ENCODE measurements around the gene GNG13. TPM values are rescaled to one million over a fixed set of nuclear protein-coding genes. Genes with fewer than 3 reads are reported as not detected.
"Not testable (repeated sequence)": the region's sequence is repeated elsewhere in the genome, so short reads cannot be mapped to it uniquely, and the experiment has no call there.

Gene GNG13
- total and polyA plus RNA-seq, 9 donors, result 0.20 TPM; not detected in 8

- Histone ChIP-seq H3K4me3 (ENCODE audit: low read length) (no peak overlapping the region), H3K27me3 (ENCODE audit: control insufficient read depth, insufficient read depth, low read length) (peaks cover 5% of the 10 kb centered on the region), H3K36me3 (ENCODE audit: control insufficient read depth, insufficient read depth, low read length) (no peaks in the 10 kb centered on the region), H3K4me1 (ENCODE audit: control insufficient read depth, insufficient read depth, low read length) (peaks cover 39% of the 10 kb centered on the region), H3K27ac (ENCODE audit: low read length) (peak overlapping the region; percentile 31), H3K9me3 (replicated peaks; ENCODE audit: control insufficient read depth, low read depth, low read length) (peaks cover under 1% of the 10 kb centered on the region)
- DNase-seq, result peak; percentile 91
- WGBS (ENCODE audit: insufficient coverage), result 38% methylated on average over 19 of the region's 19 CpGs
Measured at GRCh38 chr16:842061-842476, 41.5 kb upstream of the GNG13 start.

DNA sequence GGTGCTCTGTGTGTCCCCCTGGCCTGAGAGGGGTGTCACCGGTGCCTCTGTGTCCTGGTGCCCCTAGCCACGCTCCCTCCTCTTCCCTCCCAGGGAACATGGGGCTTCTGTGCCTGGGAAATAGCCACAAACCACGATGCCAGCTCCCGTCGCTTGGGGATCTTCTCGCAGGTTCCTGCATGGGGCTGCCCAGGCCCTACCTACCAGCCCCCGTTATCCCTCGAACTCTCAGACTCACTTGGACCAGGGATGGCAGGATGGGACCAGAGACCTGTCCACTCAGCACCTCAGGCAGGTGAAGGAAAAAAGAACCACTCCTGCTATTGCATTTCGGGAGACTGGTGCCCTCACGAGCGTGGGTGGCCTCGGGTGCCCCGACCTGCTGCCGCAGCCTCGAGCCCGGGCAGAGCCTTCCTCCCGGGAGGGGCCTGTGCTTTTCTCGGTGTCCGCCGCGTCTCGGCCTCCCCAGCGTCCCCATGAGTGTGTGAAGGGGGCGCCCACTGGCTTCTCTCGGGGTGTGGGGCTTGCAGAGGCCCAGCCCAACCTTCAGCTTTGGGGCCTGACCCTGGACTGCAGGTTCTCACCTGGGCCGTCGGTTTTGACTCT, 41.0 kb upstream of the GNG13 start:
- no peak for DNase-seq
- H3K4me1 ChIP-seq (ENCODE audit: control insufficient read depth, insufficient read depth, low read length), result peaks cover 39% of the 10 kb centered on the region
- H3K36me3 ChIP-seq (ENCODE audit: control insufficient read depth, insufficient read depth, low read length), result no peaks in the 10 kb centered on the region
- no peak overlapping the region for H3K4me3 ChIP-seq (ENCODE audit: low read length)
- peaks cover 5% of the 10 kb centered on the region for H3K9me3 ChIP-seq (replicated peaks; ENCODE audit: control insufficient read depth, low read depth, low read length)
- peaks cover 5% of the 10 kb centered on the region for H3K27me3 ChIP-seq (ENCODE audit: control insufficient read depth, insufficient read depth, low read length)
- no peak overlapping the region for H3K27ac ChIP-seq (ENCODE audit: low read length)
- 79% methylated on average over 20 of the region's 27 CpGs for WGBS (ENCODE audit: insufficient coverage)

DNA sequence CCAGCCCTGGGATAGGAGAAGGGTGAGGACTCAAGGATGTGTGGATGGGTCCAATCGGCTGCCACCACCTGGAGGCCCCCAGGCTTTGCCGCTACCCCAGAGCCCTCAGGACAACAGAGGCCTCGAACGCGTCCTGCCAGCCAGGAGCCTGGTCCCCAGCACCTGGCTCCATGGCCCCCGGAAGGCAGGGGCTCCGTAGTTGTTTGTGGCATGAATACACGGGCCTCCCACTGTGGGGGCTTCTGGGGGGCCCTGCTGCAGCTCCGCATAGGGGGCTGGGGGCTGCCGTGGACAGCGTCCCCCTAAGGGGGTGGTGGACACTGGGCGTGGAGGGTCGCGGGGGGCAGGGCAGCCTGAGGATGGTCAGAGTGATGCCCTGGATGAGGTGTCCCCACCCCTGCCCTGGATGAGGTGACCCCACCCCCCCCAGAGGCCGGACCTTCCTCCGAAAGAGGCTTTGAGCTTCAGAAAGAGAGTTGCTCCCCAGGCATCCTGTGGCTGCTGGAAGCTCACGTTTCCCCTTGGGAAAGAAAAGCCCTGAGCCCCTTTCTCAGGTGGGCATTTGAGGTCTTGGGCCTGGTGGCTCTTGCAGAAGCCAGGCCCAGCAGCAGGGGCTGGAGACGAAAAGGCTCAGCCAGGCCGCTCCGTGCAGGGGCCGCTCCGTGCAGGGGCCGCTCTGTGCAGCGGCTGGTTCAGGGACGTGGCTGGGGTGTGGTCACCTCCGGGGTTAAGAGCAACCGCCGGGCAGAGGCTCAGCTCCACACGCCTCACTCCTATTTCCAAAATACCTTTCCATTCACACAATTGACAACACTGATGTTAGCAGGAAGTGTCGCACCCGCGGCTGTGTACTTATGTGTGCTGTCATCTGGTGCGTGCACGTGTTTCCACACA, 40.3 kb upstream of the GNG13 start:
- H3K27me3 ChIP-seq (ENCODE audit: control insufficient read depth, insufficient read depth, low read length), result peaks cover 5% of the 10 kb centered on the region
- no peak for DNase-seq

DNA sequence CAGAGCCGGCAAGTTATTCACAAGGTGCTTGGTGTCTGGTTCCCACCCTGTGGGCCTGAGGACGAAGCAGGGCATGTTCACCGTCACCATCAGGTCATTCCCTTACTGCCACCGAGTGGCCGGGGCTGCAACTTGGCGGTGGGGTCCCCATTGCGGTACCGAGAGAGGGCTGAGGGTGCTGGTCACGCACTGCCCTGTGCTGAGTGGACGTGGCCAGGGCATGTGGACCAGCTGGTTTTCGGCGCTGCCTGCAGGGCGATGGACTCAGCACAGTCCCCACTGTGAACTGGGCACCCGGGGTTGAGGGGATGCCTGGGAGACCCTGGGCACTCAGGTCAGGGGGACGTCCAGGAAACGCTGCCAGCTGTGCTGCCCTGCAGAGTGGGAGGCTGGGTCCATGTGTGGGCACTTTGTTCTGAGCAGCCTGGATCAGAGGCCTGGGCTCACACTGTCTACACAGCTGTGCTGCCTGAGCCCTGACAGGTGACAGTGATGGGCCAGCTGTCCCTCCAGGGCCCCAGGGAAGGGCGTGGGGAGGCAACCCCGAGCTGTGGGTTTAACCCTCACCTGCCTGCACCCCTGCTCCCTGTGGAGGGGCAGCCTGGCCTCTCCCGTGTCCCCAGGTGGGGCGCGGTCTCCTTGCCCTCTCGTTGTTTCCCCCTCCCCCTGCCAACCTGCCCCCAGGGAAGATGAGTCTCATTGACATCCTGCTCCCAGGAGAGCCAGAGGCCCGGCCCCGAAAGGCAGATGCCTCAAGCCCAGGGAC, 39.3 kb upstream of the GNG13 start:
- WGBS (ENCODE audit: insufficient coverage), result 67% methylated on average over 23 of the region's 24 CpGs
- DNase-seq, result peak; percentile 62

More for the DNA sequence above, 40.3 kb upstream of the GNG13 start:
- 61% methylated on average over 21 of the region's 34 CpGs for WGBS (ENCODE audit: insufficient coverage)
- Histone ChIP-seq H3K27ac (ENCODE audit: low read length) (no peak overlapping the region), H3K36me3 (ENCODE audit: control insufficient read depth, insufficient read depth, low read length) (no peaks in the 10 kb centered on the region), H3K4me1 (ENCODE audit: control insufficient read depth, insufficient read depth, low read length) (peaks cover 39% of the 10 kb centered on the region), H3K9me3 (replicated peaks; ENCODE audit: control insufficient read depth, low read depth, low read length) (peaks cover 12% of the 10 kb centered on the region), H3K4me3 (ENCODE audit: low read length) (no peak overlapping the region)

GRCh38 chr16:838741-839140, 38.2 kb upstream of the GNG13 start:
- DNase-seq, result no peak
- Histone ChIP-seq H3K27me3 (ENCODE audit: control insufficient read depth, insufficient read depth, low read length) (no peaks in the 10 kb centered on the region), H3K9me3 (replicated peaks; ENCODE audit: control insufficient read depth, low read depth, low read length) (peaks cover 23% of the 10 kb centered on the region), H3K4me1 (ENCODE audit: control insufficient read depth, insufficient read depth, low read length) (peaks cover 39% of the 10 kb centered on the region), H3K36me3 (ENCODE audit: control insufficient read depth, insufficient read depth, low read length) (no peaks in the 10 kb centered on the region), H3K27ac (ENCODE audit: low read length) (no peak overlapping the region), H3K4me3 (ENCODE audit: low read length) (no peak overlapping the region)
- WGBS (ENCODE audit: insufficient coverage), result 78% methylated on average over 14 of the region's 14 CpGs

More for the DNA sequence above, 39.3 kb upstream of the GNG13 start:
- H3K4me1 ChIP-seq (ENCODE audit: control insufficient read depth, insufficient read depth, low read length), result peaks cover 39% of the 10 kb centered on the region
- H3K9me3 ChIP-seq (replicated peaks; ENCODE audit: control insufficient read depth, low read depth, low read length), result peaks cover 18% of the 10 kb centered on the region
- no peak overlapping the region for H3K4me3 ChIP-seq (ENCODE audit: low read length)
- no peaks in the 10 kb centered on the region for H3K27me3 ChIP-seq (ENCODE audit: control insufficient read depth, insufficient read depth, low read length)
- H3K36me3 ChIP-seq (ENCODE audit: control insufficient read depth, insufficient read depth, low read length), result no peaks in the 10 kb centered on the region
- no peak overlapping the region for H3K27ac ChIP-seq (ENCODE audit: low read length)

DNA sequence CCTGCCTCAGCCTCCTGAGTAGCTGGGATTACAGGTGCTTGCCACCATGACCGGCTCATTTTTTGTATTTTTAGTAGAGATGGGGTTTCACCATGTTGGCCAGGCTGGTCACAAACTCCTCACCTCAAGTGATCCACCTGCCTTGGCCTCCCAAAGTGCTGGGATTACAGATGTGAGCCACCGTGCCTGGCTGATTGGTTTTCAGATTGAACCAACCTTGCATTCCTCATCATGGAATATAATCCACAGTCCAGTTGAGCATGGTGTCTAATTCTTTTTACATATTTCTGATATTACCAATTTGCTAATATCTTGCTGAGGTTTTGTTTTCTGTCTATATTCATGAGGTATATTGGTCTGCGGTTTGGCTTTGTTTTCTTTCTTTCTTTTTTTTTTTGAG, 36.3 kb upstream of the GNG13 start:
- H3K27ac ChIP-seq (ENCODE audit: low read length); H3K4me3 ChIP-seq (ENCODE audit: low read length); H3K36me3 ChIP-seq (ENCODE audit: control insufficient read depth, insufficient read depth, low read length); H3K27me3 ChIP-seq (ENCODE audit: control insufficient read depth, insufficient read depth, low read length); DNase-seq: not testable (repeated sequence)
- WGBS (ENCODE audit: insufficient coverage), result no CpG with 5 or more reads among the region's 3 CpGs
- Histone ChIP-seq H3K9me3 (replicated peaks; ENCODE audit: control insufficient read depth, low read depth, low read length) (peaks cover 23% of the 10 kb centered on the region), H3K4me1 (ENCODE audit: control insufficient read depth, insufficient read depth, low read length) (peaks cover 26% of the 10 kb centered on the region)

DNA sequence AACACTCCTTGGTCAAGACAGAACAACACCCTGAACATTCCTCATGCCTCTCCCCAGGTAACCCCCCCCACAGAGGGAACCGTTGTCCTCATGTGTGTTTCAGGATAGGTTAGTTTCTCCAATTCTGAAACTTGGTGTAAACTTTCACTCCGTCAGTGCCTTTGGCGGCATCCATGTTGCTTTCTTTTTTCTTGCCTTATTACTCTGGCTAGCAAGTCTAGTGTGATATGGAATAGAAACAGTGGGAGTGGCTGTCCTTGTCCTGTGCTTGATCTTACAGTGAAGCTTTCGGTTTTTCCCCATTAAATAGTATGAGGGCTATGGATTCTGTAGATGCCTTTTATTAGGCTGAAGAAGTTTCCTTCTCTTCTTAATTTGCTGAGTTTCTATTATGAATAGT, 35.7 kb upstream of the GNG13 start:
- no peak for DNase-seq
- H3K9me3 ChIP-seq (replicated peaks; ENCODE audit: control insufficient read depth, low read depth, low read length), result peaks cover 23% of the 10 kb centered on the region
- H3K36me3 ChIP-seq (ENCODE audit: control insufficient read depth, insufficient read depth, low read length), result no peaks in the 10 kb centered on the region
- H3K27ac ChIP-seq (ENCODE audit: low read length), result no peak overlapping the region
- no peak overlapping the region for H3K4me3 ChIP-seq (ENCODE audit: low read length)
- H3K27me3 ChIP-seq (ENCODE audit: control insufficient read depth, insufficient read depth, low read length), result peaks cover 10% of the 10 kb centered on the region
- WGBS (ENCODE audit: insufficient coverage), result 93% methylated on average over 2 of the region's 4 CpGs
- H3K4me1 ChIP-seq (ENCODE audit: control insufficient read depth, insufficient read depth, low read length), result peaks cover 22% of the 10 kb centered on the region

GRCh38 chr16:835373-835772, 34.8 kb upstream of the GNG13 start:
- no peak overlapping the region for H3K27ac ChIP-seq (ENCODE audit: low read length)
- 96% methylated on average over 7 of the region's 10 CpGs for WGBS (ENCODE audit: insufficient coverage)
- peaks cover 23% of the 10 kb centered on the region for H3K9me3 ChIP-seq (replicated peaks; ENCODE audit: control insufficient read depth, low read depth, low read length)
- H3K4me1 ChIP-seq (ENCODE audit: control insufficient read depth, insufficient read depth, low read length), result peaks cover 15% of the 10 kb centered on the region
- DNase-seq, result no peak
- no peak overlapping the region for H3K4me3 ChIP-seq (ENCODE audit: low read length)
- peaks cover 10% of the 10 kb centered on the region for H3K27me3 ChIP-seq (ENCODE audit: control insufficient read depth, insufficient read depth, low read length)
- H3K36me3 ChIP-seq (ENCODE audit: control insufficient read depth, insufficient read depth, low read length), result no peaks in the 10 kb centered on the region

- Histone ChIP-seq H3K27ac (ENCODE audit: low read length) (no peak overlapping the region), H3K4me3 (ENCODE audit: low read length) (no peak overlapping the region), H3K4me1 (ENCODE audit: control insufficient read depth, insufficient read depth, low read length) (peaks cover 3% of the 10 kb centered on the region), H3K27me3 (ENCODE audit: control insufficient read depth, insufficient read depth, low read length) (peaks cover 10% of the 10 kb centered on the region), H3K36me3 (ENCODE audit: control insufficient read depth, insufficient read depth, low read length) (no peaks in the 10 kb centered on the region), H3K9me3 (replicated peaks; ENCODE audit: control insufficient read depth, low read depth, low read length) (peaks cover 23% of the 10 kb centered on the region)
- 75% methylated on average over 12 of the region's 14 CpGs for WGBS (ENCODE audit: insufficient coverage)
- DNase-seq, result no peak
Measured at GRCh38 chr16:833411-833810, 32.9 kb upstream of the GNG13 start.
